Measurements from ENCODE around the gene VASP. TPM values are rescaled to one million over a fixed set of nuclear protein-coding genes. Genes with fewer than 3 reads are reported as not detected.

Gene VASP
- polyA plus RNA-seq (2011; rRNA removed): 59.1 and 64.5 TPM in 2 replicates
- polyA plus RNA-seq (2012; cell fraction: cytosol; rRNA removed): 58.8 and 103 TPM in 2 replicates
- polyA plus RNA-seq (2012; cell fraction: nucleus; rRNA removed): 93.7 and 118 TPM in 2 replicates
- 83.8 to 94.6 TPM (median 94.3 TPM) in 3 replicates for polyA plus RNA-seq (2017; fragmentation: RNase III; extraction: RNeasy Plus Mini Kit Qiagen cat#74134 plus additional on column Dnase treatment)
- 72.4 and 90.8 TPM in 2 replicates for polyA minus RNA-seq (2011; rRNA and poly(A)+ RNA removed)

DNA sequence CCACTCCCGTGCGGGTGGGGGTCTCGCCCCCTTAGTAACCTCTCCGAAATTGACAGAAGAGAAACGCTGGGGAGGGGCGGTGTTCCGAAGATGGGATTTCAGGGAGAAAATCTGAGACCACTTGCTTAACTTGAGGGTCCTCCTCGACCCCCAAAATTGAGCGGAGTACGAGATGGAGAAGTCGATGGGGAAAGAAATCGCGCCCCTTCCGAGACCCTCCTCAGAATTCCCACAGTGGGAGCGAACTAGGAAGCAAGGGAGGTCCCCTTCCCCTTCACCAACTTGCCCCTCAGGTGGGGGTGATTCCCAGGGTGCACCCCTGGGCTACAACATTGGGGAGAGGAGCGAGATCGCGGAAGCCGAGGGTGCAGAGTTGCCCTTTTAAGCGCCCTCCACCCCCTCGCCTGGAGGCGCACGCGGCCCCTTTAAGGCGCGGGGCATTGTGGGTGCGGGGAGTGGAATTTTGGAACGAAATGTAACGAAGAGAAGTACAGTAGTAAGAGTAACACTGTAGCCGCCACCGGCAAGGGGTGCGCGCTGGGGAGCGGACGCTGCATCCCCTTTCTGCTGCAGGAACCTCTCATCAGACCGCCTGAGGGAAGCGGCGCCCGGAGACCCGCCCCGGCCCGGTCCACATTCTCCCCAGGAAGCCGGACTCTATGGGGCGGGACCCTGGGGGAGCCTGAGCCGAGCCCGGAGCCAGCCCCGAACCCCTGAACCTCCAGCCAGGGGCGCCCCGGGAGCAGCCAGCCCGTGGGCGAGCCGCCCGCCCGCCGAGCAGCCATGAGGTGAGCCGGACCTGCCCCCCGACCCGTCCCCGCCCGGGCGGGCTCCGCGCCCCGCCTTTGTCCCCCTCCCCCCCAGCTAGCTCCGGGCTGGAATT, at the start of gene VASP:
VASP (plus strand) TSS at position 491 of the 883 bp plus-strand sequence; CDS start at position 784, 293 bp downstream.
- ChIA-PET POLR2A (interaction anchor here (0.6 to 1.8 kb wide), 5 partner anchors 8 to 135 kb away, joined by 3 to 7 read pairs (median 3); no protein-coding TSS in a partner anchor), CTCF (interaction anchor here (0.8 to 1.8 kb wide), 8 partner anchors 9 to 185 kb away, joined by 3 to 11 read pairs (median 4); partner anchors contain the start of gene QPCTL)
- peak within 1 kb of the TSS; percentile 99 for H3K4me2 ChIP-seq
- peak within 1 kb of the TSS; percentile 99 for H3K27ac ChIP-seq
- peak within 1 kb of the TSS; percentile 70 for H3K4me3 ChIP-seq
- no peaks in the 10 kb centered on the region for H3K9me3 ChIP-seq
- 2% methylated on average over 42 of the region's 65 CpGs for WGBS (ENCODE audit: missing lambda C conversion rate)
- peak; percentile 61 to 75 for ATAC-seq
- peaks cover 32% of the 10 kb centered on the region for H3K4me1 ChIP-seq
- TF ChIP-seq KDM5A (IDR thresholded peaks at IDR 0.05) (no peak), MAX (IDR thresholded peaks at IDR 0.05) (peak; percentile 92), EP300 (IDR thresholded peaks at IDR 0.05) (0 out of 5 replicates have a peak, but pooled peaks of 1 of the 2 experiments have one; percentile 28), ZNF302 (CRISPR knock-in tag; IDR thresholded peaks at IDR 0.05) (no peak), CBX2 (IDR thresholded peaks at IDR 0.05; ENCODE audit: borderline replicate concordance, low read depth) (no peak), BCL3 (IDR thresholded peaks at IDR 0.05) (peak; percentile 92), SMC3 (IDR thresholded peaks at IDR 0.05) (no peak), CBX8 (IDR thresholded peaks at IDR 0.05) (no peak), RNF2 (IDR thresholded peaks at IDR 0.05; ENCODE audit: borderline replicate concordance, low read depth) (no peak), PHF8 (IDR thresholded peaks at IDR 0.05; ENCODE audit: borderline replicate concordance, low read depth) (peak; percentile 74; the same call in 1 of the 2 replicates), EHMT2 (IDR thresholded peaks at IDR 0.05; ENCODE audit: low read depth) (no peak), MYC (IDR thresholded peaks at IDR 0.05; ENCODE audit: borderline replicate concordance, low read length) (peak; percentile 79), RARB (CRISPR knock-in tag; IDR thresholded peaks at IDR 0.05) (no peak), GATA3 (IDR thresholded peaks at IDR 0.05; ENCODE audit: borderline replicate concordance) (peak; percentile 19), HEYL (CRISPR knock-in tag; IDR thresholded peaks at IDR 0.05) (no peak), POLR2A (IDR thresholded peaks at IDR 0.05; ENCODE audit: low read length) (peak; percentile 95), KDM1A (IDR thresholded peaks at IDR 0.05; ENCODE audit: low read depth) (no peak), HMGXB4 (CRISPR knock-in tag; IDR thresholded peaks at IDR 0.05; ENCODE audit: borderline replicate concordance) (no peak), CEBPB (IDR thresholded peaks at IDR 0.05) (peak in 1 of 2 experiments; percentile 8; a peak in 1 of 4 replicates), JUN (IDR thresholded peaks at IDR 0.05) (peak; percentile 28 to 67; a peak in 2 of 5 replicates), FOSL2 (IDR thresholded peaks at IDR 0.05) (no peak), FOSL2 (CRISPR knock-in tag; IDR thresholded peaks at IDR 0.05) (peak; percentile 37), CHD2 (IDR thresholded peaks at IDR 0.05; ENCODE audit: low read length, partially characterized antibody) (peak; percentile 54), CHD4 (IDR thresholded peaks at IDR 0.05; ENCODE audit: borderline replicate concordance) (0 out of 2 replicates have a peak, but pooled peaks have one; percentile 57)
- DNase-seq (ENCODE audit: low read depth in 1 of 2, low spot score in 1 of 2): peak; percentile 90 to 94
- no peak for FAIRE-seq

Measured in A549 (cell line).